ENCODE measurements around the gene UBR4.

UBR4 gene

GRCh38 chr1:19089524-19089923 is 120.5 kb downstream of the UBR4 start:
- DNase-seq (ENCODE audit: low spot score), result no peak

- no peak for DNase-seq (ENCODE audit: low spot score)
Measured at GRCh38 chr1:19088717-19089442, 121.2 kb downstream of the UBR4 start.

GRCh38 chr1:19087737-19088594 is 122.1 kb downstream of the UBR4 start:
- no peak for DNase-seq (ENCODE audit: low spot score)

GRCh38 chr1:19087017-19087736 is 122.9 kb downstream of the UBR4 start:
- no peak for DNase-seq (ENCODE audit: low spot score)

- DNase-seq (ENCODE audit: low spot score), result no peak
Measured at GRCh38 chr1:19086176-19086875, 123.7 kb downstream of the UBR4 start.

- no peak for DNase-seq (ENCODE audit: low spot score)
Measured at GRCh38 chr1:19084206-19084738, 125.8 kb downstream of the UBR4 start.

- no peak for DNase-seq (ENCODE audit: low spot score)
Measured at GRCh38 chr1:19083081-19083480, 127.0 kb downstream of the UBR4 start.

GRCh38 chr1:19081218-19081893 is 128.7 kb downstream of the UBR4 start:
- DNase-seq (ENCODE audit: low spot score), result peak; percentile 86

- peak; percentile 52 for DNase-seq (ENCODE audit: low spot score)
Measured at GRCh38 chr1:19080721-19081120, 129.3 kb downstream of the UBR4 start.

- no peak for DNase-seq (ENCODE audit: low spot score)
Measured at GRCh38 chr1:19079541-19080472, 130.3 kb downstream of the UBR4 start.

- no peak for DNase-seq (ENCODE audit: low spot score)
Measured at GRCh38 chr1:19078536-19078935, 131.5 kb downstream of the UBR4 start.

GRCh38 chr1:19076841-19077616 is 133.0 kb downstream of the UBR4 start:
- DNase-seq (ENCODE audit: low spot score), result no peak

GRCh38 chr1:19074902-19075721 is 135.0 kb downstream of the UBR4 start:
- DNase-seq (ENCODE audit: low spot score), result no peak

- DNase-seq (ENCODE audit: low spot score), result no peak
Measured at GRCh38 chr1:19074361-19074901, 135.6 kb downstream of the UBR4 start.

- DNase-seq (ENCODE audit: low spot score), result no peak
Measured at GRCh38 chr1:19073311-19074186, 136.5 kb downstream of the UBR4 start.

- no peak for DNase-seq (ENCODE audit: low spot score)
Measured at GRCh38 chr1:19072285-19072981, 137.6 kb downstream of the UBR4 start.
